PC-3 (cell line): Measurements from ENCODE around the gene SLC44A5. TPM values are rescaled to one million over a fixed set of nuclear protein-coding genes. Genes with fewer than 3 reads are reported as not detected.
"Not testable (repeated sequence)": the region's sequence is repeated elsewhere in the genome, so short reads cannot be mapped to it uniquely, and the experiment has no call there.

ENCODE experiments used
- ATAC-seq: fragments of 200-7000 bp; cut with Tn5 transposase; 2 replicates; pipeline ENCODE4 v1.9.1; 2020; ENCODE audit warnings: mild to moderate bottlenecking, moderate library complexity
- BruUV-seq: library from RNA; stranded (reverse); fragments of 400-500 nt; replicated peaks from 2 replicates; lab custom pipeline; 2021; lab: Mats Ljungman, UMichigan
- CTCF ChIA-PET: fragments of 300-600 bp; sonication (Branson Sonifier 250); formaldehyde crosslinking; loops from one replicate; lab custom pipeline; 2022; ENCODE audit warnings: antibody characterized with exemption; lab: Charles Lee
- POLR2A ChIA-PET: fragments of 300-600 bp; sonication (Branson Sonifier 250); formaldehyde crosslinking; loops from one replicate; lab custom pipeline; 2022; ENCODE audit warnings: antibody characterized with exemption; ENCODE audit not compliant: unreplicated experiment; lab: Charles Lee
- DNase-seq: peaks from one replicate; pipeline ENCODE4 v3.0.0-alpha.2; 2015
- H2AFZ ChIP-seq: fragments of 300-600 bp; sonication (generic); 2 replicates; pipeline ENCODE4 v1.6.0; 2016; ENCODE audit warnings: antibody characterized with exemption, low read length
- H3F3A ChIP-seq: fragments of 300-600 bp; sonication (generic); one replicate; pipeline ENCODE4 v1.6.0; 2017; ENCODE audit warnings: antibody characterized with exemption, low read length, control low read depth, mild to moderate bottlenecking; ENCODE audit not compliant: unreplicated experiment
- H3K27ac ChIP-seq: fragments of 300-600 bp; sonication (generic); 2 replicates; pipeline ENCODE4 v1.5.1; 2016; ENCODE audit warnings: mild to moderate bottlenecking, low read length
- H3K27me3 ChIP-seq: fragments of 300-600 bp; sonication (generic); 2 replicates; pipeline ENCODE4 v1.6.1; 2016; ENCODE audit warnings: low read length, mixed read lengths
- H3K36me3 ChIP-seq: fragments of 300-600 bp; sonication (generic); 2 replicates; pipeline ENCODE4 v1.6.1; 2016; ENCODE audit warnings: low read depth, mixed run types, low read length, mixed read lengths
- H3K4me1 ChIP-seq: fragments of 300-600 bp; sonication (generic); 2 replicates; pipeline ENCODE4 v1.5.1; 2016; ENCODE audit warnings: low read length; ENCODE audit not compliant: insufficient read depth
- H3K4me2 ChIP-seq: fragments of 300-600 bp; sonication (generic); 2 replicates; pipeline ENCODE4 v1.6.0; 2016; ENCODE audit warnings: low read length
- H3K4me3 ChIP-seq: fragments of 300-600 bp; sonication (generic); 2 replicates; pipeline ENCODE4 v1.5.1; 2016; ENCODE audit warnings: mild to moderate bottlenecking, low read length, mixed read lengths
- H3K79me2 ChIP-seq: fragments of 300-600 bp; sonication (generic); 2 replicates; pipeline ENCODE4 v1.6.1; 2017; ENCODE audit warnings: low read length, mixed read lengths
- H3K9ac ChIP-seq: fragments of 300-600 bp; sonication (generic); 2 replicates; pipeline ENCODE4 v1.6.0; 2016; ENCODE audit warnings: mild to moderate bottlenecking, low read length
- H3K9me2 ChIP-seq: fragments of 300-600 bp; sonication (generic); replicated peaks from 2 replicates; pipeline ENCODE4 v1.6.1; 2016; ENCODE audit warnings: mixed run types, low read length, mixed read lengths
- H3K9me3 ChIP-seq: fragments of 300-600 bp; sonication (generic); 2 replicates; pipeline ENCODE4 v1.6.1; 2016; ENCODE audit warnings: low read length, mixed read lengths
- H4K20me1 ChIP-seq: fragments of 300-600 bp; sonication (generic); 2 replicates; pipeline ENCODE4 v1.6.1; 2016; ENCODE audit warnings: low read length, mixed read lengths
- EZH2 ChIP-seq: fragments of 300-600 bp; sonication (generic); IDR thresholded peaks from one replicate; pipeline ENCODE4 v1.6.1; 2017; ENCODE audit warnings: antibody characterized with exemption, mild to moderate bottlenecking, low read length; ENCODE audit not compliant: unreplicated experiment
- EZH2phosphoT487 ChIP-seq: fragments of 300-600 bp; sonication (generic); IDR thresholded peaks from 2 replicates; pipeline ENCODE4 v1.6.1; 2018; ENCODE audit warnings: mild to moderate bottlenecking, antibody characterized with exemption, low read length, borderline replicate concordance
- intact Hi-C: fragments of 100-400 bp; cut with micrococcal nuclease; formaldehyde crosslinking; loops from 2 replicates; pipeline ENCODE4 v1.9.0; 2023
- total RNA-seq: library from RNA; depleted of rRNA; stranded (reverse); fragments of >200 nt; gene quantifications from 2 replicates; pipeline ENCODE4 v1.2.3, GENCODE V29; 2014
- TF ChIP-seq, protein P1 (sequence below): fragments of 300-600 bp; sonication (generic); conservative IDR thresholded peaks from 2 replicates; pipeline ENCODE4 v1.5.1; 2017; ENCODE audit warnings: antibody characterized with exemption, low read depth, mild to moderate bottlenecking, low read length

Gene SLC44A5
- total RNA-seq, 1 experiment from 2014 or later: not detected

DNA sequence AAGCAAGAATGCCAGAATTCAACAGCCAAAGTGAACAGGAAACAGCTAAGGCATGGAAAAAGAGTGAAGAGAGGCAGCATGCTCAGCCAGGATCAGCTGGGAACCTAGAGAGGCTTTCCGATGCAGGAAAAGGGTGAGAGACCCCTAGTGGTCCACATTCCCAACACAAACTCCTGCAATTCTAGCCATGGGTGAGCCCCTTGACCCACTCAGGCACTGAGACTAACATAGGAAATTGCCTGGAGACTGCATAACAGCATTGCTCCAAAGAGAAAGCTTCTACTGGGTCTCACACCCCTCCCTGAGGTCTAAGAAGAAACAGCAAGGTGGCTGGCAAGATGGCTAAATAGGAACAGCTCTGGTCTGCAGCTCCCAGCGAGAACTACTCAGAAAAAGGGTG, 353.5 kb downstream of the SLC44A5 start:
- no peak for DNase-seq
- intact Hi-C loops: no loop called here
- ATAC-seq: no peak
- Histone ChIP-seq H4K20me1 (no peaks in the 10 kb centered on the region), H3K27me3 (peaks cover 16% of the 10 kb centered on the region), H3K4me3 (no peak overlapping the region), H3K9me2 (no peaks in the 10 kb centered on the region), H3K9me3 (no peaks in the 10 kb centered on the region), H3F3A (no peaks in the 10 kb centered on the region), H3K36me3 (no peaks in the 10 kb centered on the region), H3K27ac (no peak overlapping the region), H3K4me2 (no peak overlapping the region), H3K79me2 (no peaks in the 10 kb centered on the region), H2AFZ (no peak overlapping the region), H3K4me1 (no peaks in the 10 kb centered on the region), H3K9ac (no peak overlapping the region)
- CTCF ChIA-PET: no interaction called here
- POLR2A ChIA-PET: no interaction called here
- no TSS peak for BruUV-seq
- no peak for TF ChIP-seq EZH2phosphoT487
- TF ChIP-seq EZH2: no peak
- TF ChIP-seq, protein P1, sequence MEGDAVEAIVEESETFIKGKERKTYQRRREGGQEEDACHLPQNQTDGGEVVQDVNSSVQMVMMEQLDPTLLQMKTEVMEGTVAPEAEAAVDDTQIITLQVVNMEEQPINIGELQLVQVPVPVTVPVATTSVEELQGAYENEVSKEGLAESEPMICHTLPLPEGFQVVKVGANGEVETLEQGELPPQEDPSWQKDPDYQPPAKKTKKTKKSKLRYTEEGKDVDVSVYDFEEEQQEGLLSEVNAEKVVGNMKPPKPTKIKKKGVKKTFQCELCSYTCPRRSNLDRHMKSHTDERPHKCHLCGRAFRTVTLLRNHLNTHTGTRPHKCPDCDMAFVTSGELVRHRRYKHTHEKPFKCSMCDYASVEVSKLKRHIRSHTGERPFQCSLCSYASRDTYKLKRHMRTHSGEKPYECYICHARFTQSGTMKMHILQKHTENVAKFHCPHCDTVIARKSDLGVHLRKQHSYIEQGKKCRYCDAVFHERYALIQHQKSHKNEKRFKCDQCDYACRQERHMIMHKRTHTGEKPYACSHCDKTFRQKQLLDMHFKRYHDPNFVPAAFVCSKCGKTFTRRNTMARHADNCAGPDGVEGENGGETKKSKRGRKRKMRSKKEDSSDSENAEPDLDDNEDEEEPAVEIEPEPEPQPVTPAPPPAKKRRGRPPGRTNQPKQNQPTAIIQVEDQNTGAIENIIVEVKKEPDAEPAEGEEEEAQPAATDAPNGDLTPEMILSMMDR: no peak

DNA sequence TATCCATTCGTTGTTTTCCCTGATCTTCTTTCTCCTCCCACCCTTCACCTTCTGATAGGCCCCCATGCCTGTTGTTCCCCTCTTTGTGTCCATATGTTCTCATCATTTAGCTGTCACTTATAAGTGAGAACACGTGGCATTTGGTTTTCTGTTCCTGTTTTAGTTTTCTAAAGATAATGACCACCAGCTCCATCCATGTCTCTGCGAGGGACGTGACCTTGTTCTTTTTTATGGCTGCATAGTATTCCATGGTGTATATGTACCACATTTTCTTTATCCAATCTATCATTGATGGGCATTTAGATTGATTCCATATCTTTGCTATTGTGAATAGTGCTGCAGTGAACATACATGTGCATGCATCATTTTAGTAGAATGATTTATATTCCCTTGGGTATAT, 360.8 kb downstream of the SLC44A5 start:
- H3K27me3 ChIP-seq: peaks cover 20% of the 10 kb centered on the region
- POLR2A ChIA-PET, H3F3A ChIP-seq, BruUV-seq, H3K27ac ChIP-seq, intact Hi-C loops, CTCF ChIA-PET, H2AFZ ChIP-seq, H3K9me2 ChIP-seq, ATAC-seq, H3K9me3 ChIP-seq, DNase-seq, H3K4me3 ChIP-seq, H3K4me2 ChIP-seq, H3K36me3 ChIP-seq, H3K9ac ChIP-seq, H4K20me1 ChIP-seq, H3K4me1 ChIP-seq, H3K79me2 ChIP-seq: not testable (repeated sequence)

DNA sequence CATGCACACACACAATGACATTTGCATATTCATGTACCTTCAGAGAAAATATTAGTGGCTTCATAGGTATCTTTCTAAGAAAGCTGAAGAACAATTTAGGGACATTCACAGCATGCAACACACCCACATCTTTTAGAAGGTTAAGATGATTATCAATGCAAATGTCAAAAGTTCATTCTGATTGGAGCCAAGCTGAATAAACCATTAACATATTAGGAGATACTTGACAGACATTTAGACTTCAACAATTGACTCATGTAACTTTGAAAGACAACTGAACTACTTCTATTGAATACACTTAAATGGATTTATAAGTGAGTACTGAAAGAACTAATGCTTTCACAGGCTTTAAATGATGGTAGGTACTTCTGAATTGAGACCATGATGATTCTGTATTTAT, 365.7 kb downstream of the SLC44A5 start:
- ChIA-PET CTCF (no interaction called here), POLR2A (no interaction called here)
- no peaks in the 10 kb centered on the region for H3F3A ChIP-seq
- H3K27me3 ChIP-seq: peaks cover 18% of the 10 kb centered on the region
- no peaks in the 10 kb centered on the region for H3K4me1 ChIP-seq
- no peaks in the 10 kb centered on the region for H3K9me3 ChIP-seq
- no peak overlapping the region for H3K4me3 ChIP-seq
- ATAC-seq (no peak), DNase-seq (no peak)
- no peak overlapping the region for H3K4me2 ChIP-seq
- H3K36me3 ChIP-seq: no peaks in the 10 kb centered on the region
- no peaks in the 10 kb centered on the region for H4K20me1 ChIP-seq
- TF ChIP-seq EZH2phosphoT487: no peak
- TF ChIP-seq, protein P1: no peak
- TF ChIP-seq EZH2: no peak
- intact Hi-C loops: no loop called here
- BruUV-seq: no TSS peak
- H2AFZ ChIP-seq: no peak overlapping the region
- no peaks in the 10 kb centered on the region for H3K79me2 ChIP-seq
- no peak overlapping the region for H3K9ac ChIP-seq
- no peak overlapping the region for H3K27ac ChIP-seq
- H3K9me2 ChIP-seq: no peaks in the 10 kb centered on the region
